Measurements from ENCODE around the gene C6orf136.

C6orf136 gene

DNA sequence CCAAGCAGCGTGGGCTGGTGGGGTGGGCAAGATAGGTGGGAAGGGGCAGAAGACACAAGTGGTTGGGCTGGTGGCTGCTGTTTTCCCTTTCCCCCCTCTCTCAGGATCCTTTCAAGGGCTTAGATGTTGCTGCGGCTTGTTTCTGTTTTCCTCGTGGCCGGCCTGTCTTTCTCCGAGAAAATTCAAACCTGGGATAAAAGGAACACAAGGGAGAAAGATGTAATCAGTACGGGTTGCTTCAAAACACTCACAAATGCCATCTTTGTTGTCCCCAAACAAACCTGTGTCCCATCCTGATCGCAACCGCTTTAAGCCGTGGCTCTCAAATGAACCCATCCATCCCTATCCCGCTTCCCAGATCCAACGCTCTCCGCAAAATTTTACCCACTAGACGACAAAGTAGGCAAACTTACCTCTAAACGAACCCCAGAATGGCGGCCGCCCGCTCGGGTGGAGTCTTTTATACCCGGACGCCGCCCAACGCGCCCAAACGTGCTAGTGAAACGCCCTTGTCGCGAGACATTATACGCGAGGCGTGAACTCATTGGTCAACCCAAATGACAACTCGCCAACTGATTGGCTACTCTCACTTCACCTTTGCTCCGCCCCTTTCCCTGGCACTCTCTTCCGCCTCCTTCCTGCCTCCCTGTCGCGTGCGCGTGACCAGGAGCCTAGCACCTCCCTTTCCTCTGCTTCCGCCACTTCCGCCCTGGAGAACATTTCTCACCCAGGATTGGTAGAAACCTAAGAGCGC lies 29.9 kb upstream of the C6orf136 start, which contains the start of gene PPP1R10:
PPP1R10 (minus strand) TSS at position 433 of the 754 bp plus-strand sequence. CDS start 7,299 bp downstream, outside the sequence.
- peaks cover 45% of the 10 kb centered on the region for H3K36me3 ChIP-seq (ENCODE audit: control insufficient read depth, insufficient read depth, low read length)
- H3K4me1 ChIP-seq (ENCODE audit: control insufficient read depth, insufficient read depth, low read length), result peaks cover 14% of the 10 kb centered on the region
- H3K9me3 ChIP-seq (ENCODE audit: control insufficient read depth, insufficient read depth, low read length), result no peaks in the 10 kb centered on the region
- no peaks in the 10 kb centered on the region for H3K27me3 ChIP-seq (ENCODE audit: control insufficient read depth, insufficient read depth, low read length)
- H3K4me3 ChIP-seq (ENCODE audit: low read depth, low read length), result peak within 1 kb of the TSS; percentile 89
- H3K27ac ChIP-seq (ENCODE audit: low read depth, low read length), result peak within 1 kb of the TSS; percentile 98
- peak within 1 kb of the TSS; percentile 99 for H3K9ac ChIP-seq (ENCODE audit: low read depth, low read length)

DNA sequence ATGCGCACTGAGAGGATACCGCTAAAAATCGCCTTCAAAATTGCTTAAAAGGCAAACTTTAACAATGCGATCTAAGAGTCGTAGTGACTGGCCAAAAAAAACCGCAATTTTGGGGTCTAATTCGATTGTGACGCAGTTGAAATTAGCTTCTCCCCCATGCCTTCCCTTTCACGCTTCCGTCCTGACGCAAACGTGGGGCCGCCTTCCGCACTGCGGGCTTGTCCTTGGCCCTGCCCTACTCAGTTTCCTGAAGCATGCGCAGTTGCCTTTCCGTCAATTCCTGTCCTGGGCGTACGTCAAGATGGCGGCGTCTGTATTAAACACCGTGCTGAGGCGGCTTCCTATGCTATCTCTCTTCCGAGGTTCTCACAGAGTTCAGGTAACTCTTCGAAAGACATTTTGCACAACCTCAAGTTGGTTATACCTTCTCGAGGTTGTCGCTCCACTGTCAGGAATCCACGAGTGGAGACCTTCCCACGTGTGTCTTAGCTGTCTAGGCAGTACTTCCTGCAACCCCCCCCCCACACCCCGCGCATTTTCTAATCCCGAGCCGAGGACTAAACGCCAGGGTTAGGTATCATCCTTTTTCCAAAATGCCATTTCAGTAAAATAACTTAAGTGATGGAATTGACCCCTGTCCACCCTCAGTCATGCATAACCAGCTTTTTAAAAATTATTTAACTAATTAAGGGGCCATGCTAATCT lies 29.2 kb upstream of the C6orf136 start, which contains the start of gene MRPS18B:
MRPS18B (plus strand) TSS at position 276 of the 705 bp plus-strand sequence; CDS start at position 302, 26 bp downstream.
- peaks cover 51% of the 10 kb centered on the region for H3K36me3 ChIP-seq (ENCODE audit: control insufficient read depth, insufficient read depth, low read length)

DNA sequence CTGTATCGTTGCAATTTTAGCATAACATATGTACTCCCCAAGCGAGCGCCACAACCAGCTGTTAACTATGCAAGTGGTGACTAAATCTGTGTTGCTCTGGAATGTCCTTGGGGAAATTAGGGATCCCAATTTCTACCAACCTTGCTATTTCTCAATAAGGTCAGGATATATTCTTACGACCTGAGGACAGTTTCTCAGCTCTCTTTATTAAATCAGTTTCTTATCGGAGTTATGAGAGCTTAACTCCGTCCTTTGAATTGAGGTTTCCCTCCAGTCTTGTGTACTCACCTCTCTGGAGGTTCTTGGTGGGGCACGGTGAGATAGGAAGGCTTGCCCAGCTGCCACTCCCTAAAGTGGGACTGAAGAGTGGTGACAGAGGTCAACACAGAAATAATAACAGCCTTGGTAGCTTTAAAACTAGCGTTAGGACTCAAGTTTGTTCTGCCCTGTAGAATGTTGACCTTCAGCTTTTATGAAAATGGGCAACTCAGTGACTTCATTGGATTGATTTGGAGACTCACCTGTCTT lies 28.6 kb upstream of the C6orf136 start:
- peak overlapping the region; percentile 96 for H3K9ac ChIP-seq (ENCODE audit: low read depth, low read length)
- no peaks in the 10 kb centered on the region for H3K9me3 ChIP-seq (ENCODE audit: control insufficient read depth, insufficient read depth, low read length)
- peaks cover 14% of the 10 kb centered on the region for H3K4me1 ChIP-seq (ENCODE audit: control insufficient read depth, insufficient read depth, low read length)
- no peaks in the 10 kb centered on the region for H3K27me3 ChIP-seq (ENCODE audit: control insufficient read depth, insufficient read depth, low read length)
- peak overlapping the region; percentile 98 for H3K27ac ChIP-seq (ENCODE audit: low read depth, low read length)
- H3K4me3 ChIP-seq (ENCODE audit: low read depth, low read length), result peak overlapping the region; percentile 86
- H3K36me3 ChIP-seq (ENCODE audit: control insufficient read depth, insufficient read depth, low read length), result peaks cover 56% of the 10 kb centered on the region

More for the DNA sequence above, 29.2 kb upstream of the C6orf136 start, which contains the start of gene MRPS18B:
- peak within 1 kb of the TSS; percentile 99 for H3K9ac ChIP-seq (ENCODE audit: low read depth, low read length)
- no peaks in the 10 kb centered on the region for H3K9me3 ChIP-seq (ENCODE audit: control insufficient read depth, insufficient read depth, low read length)
- H3K4me1 ChIP-seq (ENCODE audit: control insufficient read depth, insufficient read depth, low read length), result peaks cover 14% of the 10 kb centered on the region
- no peaks in the 10 kb centered on the region for H3K27me3 ChIP-seq (ENCODE audit: control insufficient read depth, insufficient read depth, low read length)
- peak within 1 kb of the TSS; percentile 98 for H3K27ac ChIP-seq (ENCODE audit: low read depth, low read length)
- peak within 1 kb of the TSS; percentile 89 for H3K4me3 ChIP-seq (ENCODE audit: low read depth, low read length)

DNA sequence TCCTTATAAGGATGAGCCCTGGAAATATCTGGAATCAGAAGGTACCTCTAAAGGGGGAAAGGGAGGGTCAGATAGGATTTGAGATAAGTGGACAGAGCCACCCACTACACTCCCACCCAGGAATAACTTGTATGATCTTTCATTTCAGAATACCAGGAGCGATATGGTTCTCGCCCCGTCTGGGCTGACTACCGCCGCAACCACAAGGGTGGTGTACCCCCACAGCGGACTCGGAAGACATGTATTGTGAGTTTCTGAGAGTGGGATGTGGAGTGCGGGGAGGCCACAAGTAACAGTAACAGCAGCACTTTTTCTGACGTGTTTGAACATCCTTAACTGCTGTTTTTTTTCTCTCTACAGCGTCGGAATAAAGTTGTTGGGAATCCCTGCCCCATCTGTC lies 27.4 kb upstream of the C6orf136 start:
- Histone ChIP-seq H3K4me3 (ENCODE audit: low read depth, low read length) (no peak overlapping the region), H3K4me1 (ENCODE audit: control insufficient read depth, insufficient read depth, low read length) (peaks cover 7% of the 10 kb centered on the region), H3K27ac (ENCODE audit: low read depth, low read length) (no peak overlapping the region), H3K9me3 (ENCODE audit: control insufficient read depth, insufficient read depth, low read length) (no peaks in the 10 kb centered on the region), H3K9ac (ENCODE audit: low read depth, low read length) (no peak overlapping the region), H3K27me3 (ENCODE audit: control insufficient read depth, insufficient read depth, low read length) (no peaks in the 10 kb centered on the region), H3K36me3 (ENCODE audit: control insufficient read depth, insufficient read depth, low read length) (peaks cover 55% of the 10 kb centered on the region)

DNA sequence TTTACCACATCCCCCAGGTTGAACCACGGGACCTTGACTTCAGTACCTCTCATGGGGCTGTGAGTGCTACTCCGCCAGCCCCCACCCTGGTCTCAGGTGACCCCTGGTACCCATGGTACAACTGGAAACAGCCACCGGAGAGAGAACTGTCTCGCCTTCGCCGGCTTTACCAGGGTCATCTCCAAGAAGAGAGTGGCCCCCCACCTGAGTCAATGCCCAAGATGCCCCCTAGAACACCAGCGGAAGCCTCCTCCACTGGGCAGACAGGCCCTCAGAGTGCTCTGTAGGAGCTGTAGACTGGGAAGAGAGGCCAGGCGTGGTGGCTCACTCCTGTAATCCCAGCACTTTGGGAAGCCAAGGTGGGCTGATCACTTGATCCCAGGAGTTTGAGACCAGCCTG lies 21.4 kb upstream of the C6orf136 start:
- Histone ChIP-seq H3K4me1 (ENCODE audit: control insufficient read depth, insufficient read depth, low read length) (peaks cover 10% of the 10 kb centered on the region; the same call in 1 of the 2 replicates), H3K9ac (ENCODE audit: low read depth, low read length) (no peak overlapping the region), H3K36me3 (ENCODE audit: control insufficient read depth, insufficient read depth, low read length) (peaks cover 75% of the 10 kb centered on the region), H3K27me3 (ENCODE audit: control insufficient read depth, insufficient read depth, low read length) (no peaks in the 10 kb centered on the region), H3K4me3 (ENCODE audit: low read depth, low read length) (no peak overlapping the region), H3K27ac (ENCODE audit: low read depth, low read length) (no peak overlapping the region), H3K9me3 (ENCODE audit: control insufficient read depth, insufficient read depth, low read length) (no peaks in the 10 kb centered on the region)

DNA sequence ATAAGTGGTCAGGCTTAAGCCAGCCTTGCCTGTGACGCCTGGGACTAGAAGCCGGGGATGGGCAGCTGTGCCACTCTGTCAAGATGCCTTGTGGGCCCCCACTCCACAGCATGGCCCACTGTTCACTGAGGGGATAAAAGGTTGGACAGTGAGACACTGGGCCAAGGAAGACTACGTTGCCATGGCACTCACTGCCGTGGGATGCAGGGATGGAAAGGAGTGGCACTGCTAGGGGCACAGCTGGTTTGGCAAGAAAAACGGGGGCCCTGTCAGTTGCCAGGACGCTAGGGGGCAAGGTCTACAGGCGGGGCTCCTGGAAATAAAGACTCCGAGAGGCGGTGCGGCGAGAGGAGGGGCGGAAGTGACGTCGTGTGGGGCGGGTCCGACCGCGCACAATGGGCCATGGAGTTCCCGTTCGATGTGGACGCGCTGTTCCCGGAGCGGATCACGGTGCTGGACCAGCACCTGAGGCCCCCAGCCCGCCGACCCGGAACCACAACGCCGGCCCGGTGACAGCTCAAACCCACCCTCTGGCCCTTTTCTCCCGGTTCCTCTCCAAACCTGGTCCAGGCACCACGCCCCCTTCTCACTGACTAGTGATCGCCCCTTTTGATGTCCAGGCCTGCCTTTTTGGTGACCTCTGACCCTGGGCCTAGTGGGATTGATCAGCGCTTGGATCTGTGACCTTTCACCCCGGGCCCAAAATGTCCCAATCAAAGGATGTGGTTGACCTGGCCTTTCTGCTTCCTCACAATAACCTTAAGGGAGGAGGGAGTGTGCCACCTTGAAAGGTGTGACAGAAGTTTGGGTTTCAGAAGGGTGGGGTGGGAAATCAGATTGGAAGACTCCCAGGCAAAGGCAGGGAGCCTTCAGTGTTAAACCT lies 20.2 kb upstream of the C6orf136 start, which contains the start of gene ATAT1:
ATAT1 (plus strand) TSS at position 391 of the 883 bp plus-strand sequence.
- no peaks in the 10 kb centered on the region for H3K9me3 ChIP-seq (ENCODE audit: control insufficient read depth, insufficient read depth, low read length)
- H3K9ac ChIP-seq (ENCODE audit: low read depth, low read length), result peak within 1 kb of the TSS; percentile 58
- peak within 1 kb of the TSS; percentile 82 for H3K27ac ChIP-seq (ENCODE audit: low read depth, low read length)
- H3K27me3 ChIP-seq (ENCODE audit: control insufficient read depth, insufficient read depth, low read length), result no peaks in the 10 kb centered on the region
- peaks cover 68% of the 10 kb centered on the region for H3K36me3 ChIP-seq (ENCODE audit: control insufficient read depth, insufficient read depth, low read length)
- H3K4me3 ChIP-seq (ENCODE audit: low read depth, low read length), result peak within 1 kb of the TSS; percentile 72
- H3K4me1 ChIP-seq (ENCODE audit: control insufficient read depth, insufficient read depth, low read length), result peaks cover 10% of the 10 kb centered on the region; the same call in 1 of the 2 replicates

DNA sequence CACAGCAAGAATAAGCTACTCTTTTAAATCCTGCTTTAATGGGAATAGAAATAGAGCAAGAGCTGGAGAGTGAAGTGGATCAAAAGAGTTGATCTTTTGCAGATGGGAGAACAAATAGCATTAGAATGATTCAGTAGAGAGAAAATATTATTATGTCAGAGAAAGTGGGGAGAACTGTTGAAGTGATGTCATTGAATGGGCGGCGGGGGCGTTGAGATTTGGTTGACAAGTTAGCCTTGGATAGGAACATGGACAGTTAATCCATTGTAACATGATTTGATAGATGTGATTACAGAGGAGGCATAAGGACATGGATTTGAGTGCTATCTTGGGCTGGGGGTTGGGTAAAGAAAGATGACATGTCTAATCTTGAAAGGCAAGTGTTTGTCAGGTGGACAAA lies 11.1 kb upstream of the C6orf136 start:
- Histone ChIP-seq H3K4me1 (ENCODE audit: control insufficient read depth, insufficient read depth, low read length) (no peaks in the 10 kb centered on the region), H3K27ac (ENCODE audit: low read depth, low read length) (no peak overlapping the region), H3K36me3 (ENCODE audit: control insufficient read depth, insufficient read depth, low read length) (peaks cover 46% of the 10 kb centered on the region), H3K9me3 (ENCODE audit: control insufficient read depth, insufficient read depth, low read length) (no peaks in the 10 kb centered on the region), H3K4me3 (ENCODE audit: low read depth, low read length) (no peak overlapping the region), H3K27me3 (ENCODE audit: control insufficient read depth, insufficient read depth, low read length) (no peaks in the 10 kb centered on the region), H3K9ac (ENCODE audit: low read depth, low read length) (no peak overlapping the region)

DNA sequence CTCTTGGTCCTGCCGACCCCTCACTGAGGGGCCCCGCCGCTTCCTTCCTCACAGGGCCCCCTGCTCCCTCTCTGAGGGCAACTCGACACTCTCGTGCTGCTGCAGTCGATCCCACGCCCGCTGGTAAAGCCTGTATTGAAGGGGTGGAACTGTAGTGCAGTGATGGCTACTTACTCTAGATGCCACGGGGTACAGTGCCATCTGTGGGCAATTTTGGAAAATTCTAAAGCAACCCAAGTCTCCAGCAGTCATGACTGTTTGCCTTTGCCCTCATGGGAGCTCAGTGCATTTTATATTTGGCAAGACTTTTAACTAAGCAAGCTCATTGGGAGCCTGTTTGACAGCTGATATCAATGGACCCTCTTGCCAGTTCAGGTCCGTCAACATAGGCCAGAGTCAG lies 6.5 kb upstream of the C6orf136 start:
- Histone ChIP-seq H3K9ac (ENCODE audit: low read depth, low read length) (no peak overlapping the region), H3K27ac (ENCODE audit: low read depth, low read length) (no peak overlapping the region), H3K4me3 (ENCODE audit: low read depth, low read length) (no peak overlapping the region), H3K4me1 (ENCODE audit: control insufficient read depth, insufficient read depth, low read length) (no peaks in the 10 kb centered on the region), H3K9me3 (ENCODE audit: control insufficient read depth, insufficient read depth, low read length) (no peaks in the 10 kb centered on the region), H3K36me3 (ENCODE audit: control insufficient read depth, insufficient read depth, low read length) (peaks cover 64% of the 10 kb centered on the region), H3K27me3 (ENCODE audit: control insufficient read depth, insufficient read depth, low read length) (no peaks in the 10 kb centered on the region)

DNA sequence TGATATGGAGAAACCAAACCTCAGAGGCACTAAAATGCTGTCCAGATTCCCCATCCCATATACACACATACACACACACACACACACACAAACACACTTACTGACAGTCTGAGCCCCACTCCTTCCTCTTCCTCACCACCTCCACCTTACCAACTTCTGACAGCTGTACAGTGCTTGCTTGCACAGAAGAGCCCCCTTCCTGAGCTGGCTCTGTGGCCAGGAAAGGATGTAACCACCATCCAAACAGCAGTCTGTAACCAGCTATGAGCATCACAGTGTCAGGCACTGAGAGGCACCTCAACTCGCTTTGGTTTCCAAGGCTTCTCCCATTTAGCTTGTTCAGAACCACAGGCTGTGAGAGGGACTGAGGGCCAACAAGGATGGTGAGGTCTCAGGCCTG lies 5.9 kb upstream of the C6orf136 start:
- peaks cover 64% of the 10 kb centered on the region for H3K36me3 ChIP-seq (ENCODE audit: control insufficient read depth, insufficient read depth, low read length)
- H3K27ac ChIP-seq (ENCODE audit: low read depth, low read length), result no peak overlapping the region
- no peak overlapping the region for H3K9ac ChIP-seq (ENCODE audit: low read depth, low read length)

DNA sequence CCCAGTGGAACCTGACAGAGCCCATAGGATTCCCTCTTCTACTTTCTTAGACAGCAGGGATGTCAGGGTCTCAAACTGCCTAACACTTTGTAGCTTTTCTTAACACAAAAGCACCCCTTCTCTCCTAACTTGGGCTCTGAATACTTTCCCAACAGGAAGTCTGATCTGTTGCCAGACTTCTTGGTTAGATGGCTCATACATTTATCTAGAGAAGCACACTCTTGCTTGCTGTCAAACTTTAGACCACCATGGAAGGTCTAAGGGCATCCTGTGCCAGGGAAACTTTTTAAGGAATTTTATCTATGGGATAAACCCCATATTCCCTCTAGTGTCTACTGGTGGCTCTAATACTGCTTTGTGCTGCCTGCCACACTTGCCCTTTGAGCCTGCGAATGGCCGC lies 3.3 kb upstream of the C6orf136 start:
- Histone ChIP-seq H3K27me3 (ENCODE audit: control insufficient read depth, insufficient read depth, low read length) (no peaks in the 10 kb centered on the region), H3K4me1 (ENCODE audit: control insufficient read depth, insufficient read depth, low read length) (peaks cover 7% of the 10 kb centered on the region), H3K36me3 (ENCODE audit: control insufficient read depth, insufficient read depth, low read length) (peaks cover 61% of the 10 kb centered on the region), H3K27ac (ENCODE audit: low read depth, low read length) (no peak overlapping the region), H3K9me3 (ENCODE audit: control insufficient read depth, insufficient read depth, low read length) (no peaks in the 10 kb centered on the region), H3K9ac (ENCODE audit: low read depth, low read length) (no peak overlapping the region), H3K4me3 (ENCODE audit: low read depth, low read length) (no peak overlapping the region)

More for the DNA sequence above, 5.9 kb upstream of the C6orf136 start:
- Histone ChIP-seq H3K9me3 (ENCODE audit: control insufficient read depth, insufficient read depth, low read length) (no peaks in the 10 kb centered on the region), H3K4me1 (ENCODE audit: control insufficient read depth, insufficient read depth, low read length) (no peaks in the 10 kb centered on the region), H3K4me3 (ENCODE audit: low read depth, low read length) (no peak overlapping the region), H3K27me3 (ENCODE audit: control insufficient read depth, insufficient read depth, low read length) (no peaks in the 10 kb centered on the region)

All from HUES48 (cell line).